PC-9 (cell line): ENCODE measurements around the gene CPS1. TPM values are rescaled to one million over a fixed set of nuclear protein-coding genes. Genes with fewer than 3 reads are reported as not detected.

Experiments
- BruUV-seq: library from RNA; stranded (reverse); fragments of 400-500 nt; replicated peaks from 2 replicates; lab custom pipeline; 2021; lab: Mats Ljungman, UMichigan
- CTCF ChIA-PET: fragments of 300-600 bp; sonication (Branson Sonifier 250); formaldehyde crosslinking; loops from one replicate; lab custom pipeline; 2022; ENCODE audit warnings: antibody characterized with exemption; lab: Charles Lee
- POLR2A ChIA-PET: fragments of 300-600 bp; sonication (Branson Sonifier 250); formaldehyde crosslinking; loops from one replicate; lab custom pipeline; 2022; ENCODE audit warnings: antibody characterized with exemption; ENCODE audit not compliant: unreplicated experiment; lab: Charles Lee
- DNase-seq, 2 experiments: peaks; one replicate each; pipeline versions ENCODE4 v3.0.0 to v3.0.0-alpha.2; 2015 to 2022; ENCODE audit warnings: mixed read lengths in 1 of 2
- H2AFZ ChIP-seq: fragments of 200-600 bp; sonication (generic); 2 replicates; pipeline ENCODE4 v1.8.1; 2017; ENCODE audit warnings: antibody characterized with exemption
- H3F3A ChIP-seq: fragments of 200-600 bp; sonication (generic); 2 replicates; pipeline ENCODE4 v1.8.1; 2017; ENCODE audit warnings: antibody characterized with exemption, mild to moderate bottlenecking, low read depth; ENCODE audit not compliant: insufficient read depth
- H3K27ac ChIP-seq: fragments of 200-600 bp; sonication (generic); 2 replicates; pipeline ENCODE4 v1.6.1; 2016; ENCODE audit warnings: mixed run types
- H3K27me3 ChIP-seq: fragments of 200-600 bp; sonication (generic); 2 replicates; pipeline ENCODE4 v1.6.1; 2016; ENCODE audit warnings: low read depth, mixed run types; ENCODE audit not compliant: insufficient read depth
- H3K36me3 ChIP-seq: fragments of 200-600 bp; sonication (generic); 2 replicates; pipeline ENCODE4 v1.6.1; 2016; ENCODE audit warnings: low read depth, mixed run types
- H3K4me1 ChIP-seq: fragments of 200-600 bp; sonication (generic); replicated peaks from 2 replicates; pipeline ENCODE4 v1.6.1; 2016; ENCODE audit warnings: mixed run types; ENCODE audit not compliant: insufficient read depth
- H3K4me2 ChIP-seq: fragments of 200-600 bp; sonication (generic); 2 replicates; pipeline ENCODE4 v1.6.1; 2017; ENCODE audit warnings: mixed run types
- H3K4me3 ChIP-seq: fragments of 200-600 bp; sonication (generic); 2 replicates; pipeline ENCODE4 v1.6.1; 2016; ENCODE audit warnings: mixed run types
- H3K79me2 ChIP-seq: fragments of 200-600 bp; sonication (generic); 2 replicates; pipeline ENCODE4 v1.6.1; 2017; ENCODE audit warnings: low read depth, mixed run types
- H3K9me2 ChIP-seq: fragments of 200-600 bp; sonication (generic); 2 replicates; pipeline ENCODE4 v1.8.1; 2017; ENCODE audit warnings: mild to moderate bottlenecking; ENCODE audit not compliant: insufficient read depth
- H3K9me3 ChIP-seq: fragments of 200-600 bp; sonication (generic); 2 replicates; pipeline ENCODE4 v1.8.1; 2016; ENCODE audit warnings: low read depth; ENCODE audit not compliant: insufficient read depth
- H4K20me1 ChIP-seq: fragments of 200-600 bp; sonication (generic); 2 replicates; pipeline ENCODE4 v1.8.1; 2017; ENCODE audit not compliant: insufficient read depth
- EZH2 ChIP-seq: fragments of 200-600 bp; sonication (generic); IDR thresholded peaks from 2 replicates; pipeline ENCODE4 v1.8.0; 2017; ENCODE audit warnings: antibody characterized with exemption, low read depth
- intact Hi-C: fragments of 100-400 bp; cut with micrococcal nuclease; formaldehyde crosslinking; loops from one replicate; pipeline ENCODE4 v1.10.0; 2022; ENCODE audit not compliant: unreplicated experiment
- total RNA-seq: library from RNA; stranded (reverse); gene quantifications from 2 replicates; pipeline ENCODE4 v1.2.3, GENCODE V29; 2021
- TF ChIP-seq, protein P1 (sequence below): fragments of 200-600 bp; sonication (generic); conservative IDR thresholded peaks from 2 replicates; pipeline ENCODE4 v1.6.1; 2017; ENCODE audit warnings: mixed run types, antibody characterized with exemption, mild to moderate bottlenecking, moderate library complexity

The CPS1 gene
- total RNA-seq, 1 experiment from 2014 or later: 27.5 TPM

- no TSS peak for BruUV-seq
These were observed 131.5 kb downstream of the CPS1 start for GRCh38 chr2:210687786-210688470.

GRCh38 chr2:210707900-210708299 lies 151.5 kb downstream of the CPS1 start:
- Histone ChIP-seq H3K79me2 (no peaks in the 10 kb centered on the region), H2AFZ (no peak overlapping the region), H3K9me2 (no peaks in the 10 kb centered on the region), H3K4me1 (no peaks in the 10 kb centered on the region), H4K20me1 (no peaks in the 10 kb centered on the region), H3K36me3 (no peaks in the 10 kb centered on the region), H3K27me3 (no peaks in the 10 kb centered on the region), H3K4me3 (no peak overlapping the region), H3K4me2 (no peak overlapping the region), H3K27ac (no peak overlapping the region), H3F3A (no peaks in the 10 kb centered on the region), H3K9me3 (no peaks in the 10 kb centered on the region)
- no TSS peak for BruUV-seq
- POLR2A ChIA-PET: no interaction called here
- intact Hi-C loops: no loop called here
- no peak for DNase-seq
- TF ChIP-seq, protein P1, sequence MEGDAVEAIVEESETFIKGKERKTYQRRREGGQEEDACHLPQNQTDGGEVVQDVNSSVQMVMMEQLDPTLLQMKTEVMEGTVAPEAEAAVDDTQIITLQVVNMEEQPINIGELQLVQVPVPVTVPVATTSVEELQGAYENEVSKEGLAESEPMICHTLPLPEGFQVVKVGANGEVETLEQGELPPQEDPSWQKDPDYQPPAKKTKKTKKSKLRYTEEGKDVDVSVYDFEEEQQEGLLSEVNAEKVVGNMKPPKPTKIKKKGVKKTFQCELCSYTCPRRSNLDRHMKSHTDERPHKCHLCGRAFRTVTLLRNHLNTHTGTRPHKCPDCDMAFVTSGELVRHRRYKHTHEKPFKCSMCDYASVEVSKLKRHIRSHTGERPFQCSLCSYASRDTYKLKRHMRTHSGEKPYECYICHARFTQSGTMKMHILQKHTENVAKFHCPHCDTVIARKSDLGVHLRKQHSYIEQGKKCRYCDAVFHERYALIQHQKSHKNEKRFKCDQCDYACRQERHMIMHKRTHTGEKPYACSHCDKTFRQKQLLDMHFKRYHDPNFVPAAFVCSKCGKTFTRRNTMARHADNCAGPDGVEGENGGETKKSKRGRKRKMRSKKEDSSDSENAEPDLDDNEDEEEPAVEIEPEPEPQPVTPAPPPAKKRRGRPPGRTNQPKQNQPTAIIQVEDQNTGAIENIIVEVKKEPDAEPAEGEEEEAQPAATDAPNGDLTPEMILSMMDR: no peak
- no peak for TF ChIP-seq EZH2
- CTCF ChIA-PET: no interaction called here

More at GRCh38 chr2:210687786-210688470, 131.5 kb downstream of the CPS1 start:
- Histone ChIP-seq H2AFZ (no peak overlapping the region), H3K79me2 (no peaks in the 10 kb centered on the region), H3K27me3 (no peaks in the 10 kb centered on the region), H3K36me3 (no peaks in the 10 kb centered on the region), H3K4me1 (no peaks in the 10 kb centered on the region), H3K9me3 (no peaks in the 10 kb centered on the region), H3F3A (no peaks in the 10 kb centered on the region), H3K27ac (no peak overlapping the region), H4K20me1 (no peaks in the 10 kb centered on the region), H3K4me2 (no peak overlapping the region), H3K9me2 (no peaks in the 10 kb centered on the region), H3K4me3 (no peak overlapping the region)
- intact Hi-C loops: no loop called here
- POLR2A ChIA-PET: no interaction called here
- TF ChIP-seq, protein P1: no peak
- TF ChIP-seq EZH2: no peak
- no peak for DNase-seq
- CTCF ChIA-PET: no interaction called here

DNA sequence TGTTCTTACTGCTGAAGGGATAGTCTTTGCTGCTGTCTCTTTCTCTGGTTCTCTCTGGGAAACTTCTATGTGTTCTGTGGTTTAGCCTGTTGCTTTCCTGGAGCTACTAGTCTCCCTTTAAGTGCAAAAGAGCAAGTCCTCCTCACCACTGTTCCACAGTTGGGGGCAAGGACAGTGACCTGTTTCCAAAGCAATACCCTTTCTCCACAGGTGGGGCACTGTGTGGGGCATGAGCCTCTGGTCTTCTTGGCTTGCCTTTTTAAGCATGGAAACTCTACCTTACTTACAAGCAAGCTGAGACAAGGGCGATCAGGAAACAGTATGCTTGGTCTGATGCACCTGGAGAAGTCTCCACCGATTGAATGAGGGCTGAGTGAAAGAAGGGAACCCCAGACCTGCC lies 156.7 kb downstream of the CPS1 start:
- Histone ChIP-seq H3K27ac (no peak overlapping the region), H3K36me3 (no peaks in the 10 kb centered on the region), H3K79me2 (no peaks in the 10 kb centered on the region), H3F3A (no peaks in the 10 kb centered on the region), H3K4me3 (no peak overlapping the region), H3K9me2 (no peaks in the 10 kb centered on the region), H3K27me3 (no peaks in the 10 kb centered on the region), H2AFZ (no peak overlapping the region), H3K4me2 (no peak overlapping the region), H4K20me1 (no peaks in the 10 kb centered on the region), H3K4me1 (no peaks in the 10 kb centered on the region), H3K9me3 (no peaks in the 10 kb centered on the region)
- TF ChIP-seq EZH2: no peak
- TF ChIP-seq, protein P1: no peak
- CTCF ChIA-PET: no interaction called here
- no TSS peak for BruUV-seq
- POLR2A ChIA-PET: no interaction called here
- intact Hi-C loops: no loop called here
- DNase-seq: no peak
